ENCODE results near the gene ADGRB3. TPM values are rescaled to one million over a fixed set of nuclear protein-coding genes. Genes with fewer than 3 reads are reported as not detected.

Gene ADGRB3
- total and polyA plus RNA-seq, 4 donors = 0.47 to 24.6 (median 1.9) TPM

GRCh38 chr6:68868646-68869045 is 233.6 kb downstream of the ADGRB3 start:
- peak in 2 of 3 donors; percentile 53 to 78 for DNase-seq
- Histone ChIP-seq H3K4me1 (ENCODE audit: control insufficient read depth in 5 of 5, insufficient read depth in 5 of 5, low read length in 5 of 5) (peaks cover 0 to 5% (median 0%) of the 10 kb centered on the region in 5 donors), H3K36me3 (ENCODE audit: control insufficient read depth in 4 of 4, insufficient read depth in 4 of 4, low read length in 4 of 4) (peaks cover 0 to 10% (median 4%) of the 10 kb centered on the region in 4 donors), H3K9me3 (ENCODE audit: control insufficient read depth in 4 of 4, insufficient read depth in 3 of 4, low read length in 3 of 4) (peaks cover 0 to 7% (median 3%) of the 10 kb centered on the region in 4 donors), H3K27ac (ENCODE audit: low read depth in 1 of 2, low read length in 1 of 2) (no peak overlapping the region), H3K9ac (ENCODE audit: insufficient read depth in 1 of 2, low read length in 2 of 2) (no peak overlapping the region), H3K4me3 (no peak overlapping the region), H3K27me3 (ENCODE audit: control insufficient read depth in 3 of 3, insufficient read depth in 3 of 3, low read length in 2 of 3) (no peaks in the 10 kb centered on the region)
- ATAC-seq (ENCODE audit: insufficient read depth, low FRiP score) = no peak
- no peak for TF ChIP-seq CTCF (IDR thresholded peaks at IDR 0.05; ENCODE audit: control extremely low read depth, extremely low read depth)

GRCh38 chr6:68873236-68873635 is 238.2 kb downstream of the ADGRB3 start:
- no peaks in the 10 kb centered on the region for H3K36me3 ChIP-seq (ENCODE audit: control insufficient read depth in 4 of 4, insufficient read depth in 4 of 4, low read length in 4 of 4)
- H3K27me3 ChIP-seq (ENCODE audit: control insufficient read depth in 3 of 3, insufficient read depth in 3 of 3, low read length in 2 of 3) = no peaks in the 10 kb centered on the region
- H3K9me3 ChIP-seq (ENCODE audit: control insufficient read depth in 4 of 4, insufficient read depth in 3 of 4, low read length in 3 of 4) = no peaks in the 10 kb centered on the region
- TF ChIP-seq CTCF (IDR thresholded peaks at IDR 0.05; ENCODE audit: control extremely low read depth, extremely low read depth) = no peak
- peaks cover 0 to 5% (median 0%) of the 10 kb centered on the region in 5 donors for H3K4me1 ChIP-seq (ENCODE audit: control insufficient read depth in 5 of 5, insufficient read depth in 5 of 5, low read length in 5 of 5)
- H3K9ac ChIP-seq (ENCODE audit: insufficient read depth in 1 of 2, low read length in 2 of 2) = no peak overlapping the region
- ATAC-seq (ENCODE audit: insufficient read depth, low FRiP score) (no peak), DNase-seq (no peak)
- WGBS, 2 donors = 78 to 85% methylated on average over 1 of the region's 1 CpG
- H3K27ac ChIP-seq (ENCODE audit: low read depth in 1 of 2, low read length in 1 of 2) = no peak overlapping the region
- no peak overlapping the region for H3K4me3 ChIP-seq

GRCh38 chr6:68874747-68875146 is 239.7 kb downstream of the ADGRB3 start:
- no peak for DNase-seq
- no peak for ATAC-seq (ENCODE audit: insufficient read depth, low FRiP score)
- no peak for TF ChIP-seq CTCF (IDR thresholded peaks at IDR 0.05; ENCODE audit: control extremely low read depth, extremely low read depth)
- H3K4me3 ChIP-seq = no peak overlapping the region
- H3K4me1 ChIP-seq (ENCODE audit: control insufficient read depth in 5 of 5, insufficient read depth in 5 of 5, low read length in 5 of 5) = peaks cover 0 to 5% (median 0%) of the 10 kb centered on the region in 5 donors
- 93 to 94% methylated on average over 1 of the region's 1 CpG for WGBS, 2 donors
- H3K9ac ChIP-seq (ENCODE audit: insufficient read depth in 1 of 2, low read length in 2 of 2) = no peak overlapping the region
- no peaks in the 10 kb centered on the region for H3K27me3 ChIP-seq (ENCODE audit: control insufficient read depth in 3 of 3, insufficient read depth in 3 of 3, low read length in 2 of 3)
- H3K36me3 ChIP-seq (ENCODE audit: control insufficient read depth in 4 of 4, insufficient read depth in 4 of 4, low read length in 4 of 4) = no peaks in the 10 kb centered on the region
- H3K9me3 ChIP-seq (ENCODE audit: control insufficient read depth in 4 of 4, insufficient read depth in 3 of 4, low read length in 3 of 4) = no peaks in the 10 kb centered on the region
- no peak overlapping the region for H3K27ac ChIP-seq (ENCODE audit: low read depth in 1 of 2, low read length in 1 of 2)

GRCh38 chr6:68875403-68875802 is 240.3 kb downstream of the ADGRB3 start:
- no peak for ATAC-seq (ENCODE audit: insufficient read depth, low FRiP score)
- no peak for TF ChIP-seq CTCF (IDR thresholded peaks at IDR 0.05; ENCODE audit: control extremely low read depth, extremely low read depth)

More at GRCh38 chr6:68875403-68875802, 240.3 kb downstream of the ADGRB3 start:
- H3K36me3 ChIP-seq (ENCODE audit: control insufficient read depth in 4 of 4, insufficient read depth in 4 of 4, low read length in 4 of 4) = no peaks in the 10 kb centered on the region
- no peak overlapping the region for H3K4me3 ChIP-seq
- peaks cover 0 to 5% (median 0%) of the 10 kb centered on the region in 5 donors for H3K4me1 ChIP-seq (ENCODE audit: control insufficient read depth in 5 of 5, insufficient read depth in 5 of 5, low read length in 5 of 5)
- 85 to 95% methylated on average over 2 of the region's 2 CpGs for WGBS, 2 donors
- H3K27ac ChIP-seq (ENCODE audit: low read depth in 1 of 2, low read length in 1 of 2) = no peak overlapping the region
- H3K9ac ChIP-seq (ENCODE audit: insufficient read depth in 1 of 2, low read length in 2 of 2) = no peak overlapping the region
- DNase-seq = no peak
- H3K27me3 ChIP-seq (ENCODE audit: control insufficient read depth in 3 of 3, insufficient read depth in 3 of 3, low read length in 2 of 3) = no peaks in the 10 kb centered on the region
- H3K9me3 ChIP-seq (ENCODE audit: control insufficient read depth in 4 of 4, insufficient read depth in 3 of 4, low read length in 3 of 4) = no peaks in the 10 kb centered on the region
